ENCODE data around the gene LMF1.

Gene LMF1

DNA sequence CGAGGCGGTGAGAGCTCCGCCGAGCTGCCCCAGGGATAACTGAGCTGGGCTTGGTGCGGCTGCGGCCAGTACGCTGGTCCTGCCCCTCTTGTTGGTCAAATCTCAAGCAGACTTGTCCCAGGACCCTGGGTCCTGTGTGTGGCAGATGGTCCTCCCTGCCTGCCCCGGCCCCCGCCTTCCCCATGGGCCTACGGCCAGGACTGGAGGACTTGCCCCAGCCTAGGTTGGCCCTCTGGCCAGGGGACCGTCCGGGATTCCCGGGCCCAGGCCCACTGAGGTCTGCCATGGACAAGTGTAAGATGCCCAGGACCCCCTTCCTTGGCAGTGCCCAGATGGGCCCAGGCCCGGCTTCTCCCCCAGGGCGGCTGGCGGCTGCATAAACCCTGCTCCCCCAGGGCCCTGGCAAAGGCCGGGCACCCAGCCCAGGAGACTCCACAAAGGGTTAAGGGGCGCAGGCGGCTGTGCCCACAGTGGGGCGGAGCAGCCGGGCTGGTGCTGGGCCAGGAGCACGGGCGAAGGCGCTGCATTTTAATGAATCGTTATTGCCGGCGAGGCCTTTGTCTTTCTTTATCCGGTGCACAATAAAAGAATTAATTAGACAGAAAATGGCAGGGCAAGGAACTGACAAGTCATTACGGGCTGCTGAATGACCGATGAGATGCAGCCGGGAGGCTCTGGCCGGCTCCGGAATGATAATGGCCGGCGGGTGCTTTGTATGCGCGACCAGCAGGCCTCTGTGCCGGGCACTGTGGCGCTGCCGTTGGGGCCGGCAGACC lies 19.9 kb upstream of the LMF1 start:
- Histone ChIP-seq H3K27ac (ENCODE audit: low read depth, low read length) (no peak overlapping the region), H3K9me3 (ENCODE audit: insufficient read depth, low read depth, low read length) (peaks cover 14% of the 10 kb centered on the region), H3K36me3 (ENCODE audit: insufficient read depth, low read length) (0 out of 2 replicates have a peak, but pooled peaks cover 4% of the 10 kb centered on the region), H3K4me3 (ENCODE audit: low read length) (no peak overlapping the region), H3K9ac (ENCODE audit: low read depth, low read length) (no peak overlapping the region), H3K27me3 (ENCODE audit: insufficient read depth, low read length) (no peaks in the 10 kb centered on the region), H3K4me1 (ENCODE audit: insufficient read depth, low read length) (no peaks in the 10 kb centered on the region)
- 89% methylated on average over 41 of the region's 41 CpGs for WGBS

DNA sequence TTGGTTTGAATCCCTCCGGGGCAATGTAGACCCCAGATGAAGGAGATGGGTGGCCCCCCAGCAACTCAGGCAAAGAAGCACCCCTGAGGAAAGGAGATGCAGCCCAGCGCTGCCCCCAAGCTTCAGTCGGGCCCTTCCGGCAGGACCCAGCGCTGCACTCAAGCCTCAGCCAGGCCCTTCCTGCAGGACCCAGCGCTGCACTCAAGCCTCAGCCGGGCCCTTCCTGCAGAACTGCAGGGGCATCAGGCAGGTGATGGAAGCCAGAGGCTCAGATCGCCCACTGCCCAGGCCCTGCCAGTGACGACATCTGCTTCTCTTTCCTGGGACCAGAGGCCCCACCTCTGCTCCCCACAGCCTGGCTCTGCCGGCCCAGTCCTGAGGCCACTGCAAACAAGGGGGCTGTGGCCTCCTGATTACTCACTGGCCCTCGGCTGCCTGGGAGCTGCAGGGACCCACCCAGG lies 18.6 kb upstream of the LMF1 start:
- WGBS = 87% methylated on average over 11 of the region's 11 CpGs
- H3K4me1 ChIP-seq (ENCODE audit: insufficient read depth, low read length) = no peaks in the 10 kb centered on the region
- H3K9me3 ChIP-seq (ENCODE audit: insufficient read depth, low read depth, low read length) = peaks cover 1% of the 10 kb centered on the region
- no peak overlapping the region for H3K9ac ChIP-seq (ENCODE audit: low read depth, low read length)
- no peak overlapping the region for H3K27ac ChIP-seq (ENCODE audit: low read depth, low read length)
- 0 out of 2 replicates have a peak, but pooled peaks cover 4% of the 10 kb centered on the region for H3K36me3 ChIP-seq (ENCODE audit: insufficient read depth, low read length)
- H3K27me3 ChIP-seq (ENCODE audit: insufficient read depth, low read length) = no peaks in the 10 kb centered on the region
- H3K4me3 ChIP-seq (ENCODE audit: low read length) = no peak overlapping the region

DNA sequence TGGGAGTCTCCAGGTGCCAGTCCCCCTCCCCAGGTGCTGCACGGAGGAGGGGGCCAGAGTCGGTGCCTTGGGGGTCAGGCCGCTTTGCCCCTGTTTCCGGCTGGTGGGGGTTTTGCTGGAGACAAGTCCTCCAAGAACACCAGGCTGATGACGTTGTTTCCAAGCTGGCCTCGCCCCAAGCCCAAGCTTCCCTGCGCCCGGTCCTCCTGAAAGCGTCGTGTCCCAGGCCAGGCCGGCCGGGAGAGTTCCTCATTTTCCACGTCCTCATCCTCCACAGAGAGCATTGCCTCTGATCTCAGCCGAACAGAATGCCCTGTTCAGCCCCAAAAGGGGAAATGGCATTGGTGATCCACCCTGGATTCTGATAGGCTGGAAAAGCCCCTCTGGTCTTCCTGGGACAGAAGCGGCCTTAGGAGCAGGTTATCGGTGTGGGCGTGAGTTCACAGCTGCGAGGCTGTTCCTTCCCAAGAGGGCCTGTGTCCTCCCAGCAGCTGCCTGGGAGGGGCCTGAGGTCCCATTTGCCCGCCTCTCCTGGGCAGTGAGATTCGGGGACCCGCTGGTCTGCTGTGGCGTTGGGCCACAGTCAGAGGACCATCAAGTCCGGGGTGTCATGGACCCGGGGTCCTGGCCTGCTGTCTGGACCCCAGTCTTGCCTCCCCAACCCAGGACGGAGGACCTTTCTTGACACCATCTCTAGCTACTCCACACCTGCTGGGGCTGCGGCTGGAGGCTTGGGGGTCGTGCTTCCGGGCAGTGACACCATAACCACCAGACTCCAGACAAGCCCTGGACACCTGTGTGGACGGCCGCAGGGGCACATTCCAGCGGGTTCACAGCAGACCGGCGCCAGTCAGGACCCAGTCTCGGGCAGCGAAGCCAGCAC lies 17.9 kb upstream of the LMF1 start:
- Histone ChIP-seq H3K36me3 (ENCODE audit: insufficient read depth, low read length) (0 out of 2 replicates have a peak, but pooled peaks cover 4% of the 10 kb centered on the region), H3K9ac (ENCODE audit: low read depth, low read length) (no peak overlapping the region), H3K27ac (ENCODE audit: low read depth, low read length) (no peak overlapping the region), H3K27me3 (ENCODE audit: insufficient read depth, low read length) (peaks cover 6% of the 10 kb centered on the region), H3K4me3 (ENCODE audit: low read length) (no peak overlapping the region), H3K4me1 (ENCODE audit: insufficient read depth, low read length) (no peaks in the 10 kb centered on the region), H3K9me3 (ENCODE audit: insufficient read depth, low read depth, low read length) (no peaks in the 10 kb centered on the region)
- WGBS = 87% methylated on average over 35 of the region's 35 CpGs

DNA sequence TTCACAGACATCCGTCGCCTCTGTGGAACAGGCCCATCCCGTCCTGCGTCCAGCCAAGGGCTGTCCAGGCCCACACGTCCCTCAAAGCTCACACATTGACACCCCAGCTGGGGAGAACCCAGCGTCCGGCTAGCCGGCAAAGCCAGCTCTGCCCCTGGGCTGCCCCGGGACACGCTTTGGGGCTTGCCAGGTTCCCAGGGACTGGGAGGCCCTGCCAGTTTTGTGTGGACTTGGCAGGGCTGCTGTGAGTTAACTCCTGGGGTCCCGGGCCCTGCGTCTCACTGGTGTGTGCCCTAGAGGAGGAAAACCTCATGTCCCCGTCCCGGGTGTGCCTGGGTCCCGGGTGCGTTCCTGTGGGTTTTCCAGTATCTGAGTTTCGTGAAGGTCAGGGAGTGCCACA lies 17.1 kb upstream of the LMF1 start:
- 94% methylated on average over 17 of the region's 17 CpGs for WGBS
- no peak overlapping the region for H3K27ac ChIP-seq (ENCODE audit: low read depth, low read length)
- peaks cover 14% of the 10 kb centered on the region for H3K27me3 ChIP-seq (ENCODE audit: insufficient read depth, low read length)
- H3K4me1 ChIP-seq (ENCODE audit: insufficient read depth, low read length) = 0 out of 2 replicates have a peak, but pooled peaks cover 2% of the 10 kb centered on the region
- H3K36me3 ChIP-seq (ENCODE audit: insufficient read depth, low read length) = 0 out of 2 replicates have a peak, but pooled peaks cover 4% of the 10 kb centered on the region
- H3K4me3 ChIP-seq (ENCODE audit: low read length) = no peak overlapping the region
- no peaks in the 10 kb centered on the region for H3K9me3 ChIP-seq (ENCODE audit: insufficient read depth, low read depth, low read length)
- H3K9ac ChIP-seq (ENCODE audit: low read depth, low read length) = no peak overlapping the region

DNA sequence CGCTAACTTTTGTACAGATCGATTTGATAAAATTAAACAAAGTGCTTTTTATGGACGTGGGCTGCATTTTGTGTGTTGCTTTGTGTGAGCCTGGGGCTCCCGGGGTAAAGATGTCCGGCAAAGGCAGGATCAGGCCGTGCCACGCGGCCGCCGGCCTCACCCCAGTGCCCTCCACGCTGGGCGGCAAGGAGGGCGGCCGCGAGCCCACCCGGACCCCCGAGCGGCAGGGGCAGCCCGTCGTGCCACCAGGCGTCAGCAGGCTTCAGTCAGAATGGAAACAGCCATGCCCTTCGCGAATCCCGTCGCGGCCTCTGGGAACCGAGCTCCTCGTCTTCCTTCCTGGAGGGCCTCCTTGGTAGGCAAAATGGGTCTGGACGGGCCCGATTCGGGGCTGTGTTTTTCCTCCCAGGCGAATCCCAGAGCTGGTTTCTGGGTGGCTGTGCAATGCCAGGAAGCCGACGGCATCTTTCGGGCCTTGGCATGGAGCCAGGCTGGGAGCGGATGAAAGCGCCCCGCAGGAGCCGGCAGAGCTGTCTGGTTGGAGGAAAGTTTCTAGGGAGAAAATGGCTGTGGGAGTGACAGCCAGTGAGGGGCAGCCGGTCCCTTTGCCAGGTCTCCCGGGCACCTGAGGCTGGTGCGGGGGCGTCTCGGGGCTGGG lies 16.3 kb upstream of the LMF1 start:
- Histone ChIP-seq H3K9ac (ENCODE audit: low read depth, low read length) (no peak overlapping the region), H3K4me3 (ENCODE audit: low read length) (no peak overlapping the region), H3K36me3 (ENCODE audit: insufficient read depth, low read length) (0 out of 2 replicates have a peak, but pooled peaks cover 4% of the 10 kb centered on the region), H3K4me1 (ENCODE audit: insufficient read depth, low read length) (0 out of 2 replicates have a peak, but pooled peaks cover 3% of the 10 kb centered on the region), H3K9me3 (ENCODE audit: insufficient read depth, low read depth, low read length) (no peaks in the 10 kb centered on the region), H3K27ac (ENCODE audit: low read depth, low read length) (no peak overlapping the region), H3K27me3 (ENCODE audit: insufficient read depth, low read length) (peaks cover 22% of the 10 kb centered on the region)
- WGBS = 94% methylated on average over 44 of the region's 44 CpGs

DNA sequence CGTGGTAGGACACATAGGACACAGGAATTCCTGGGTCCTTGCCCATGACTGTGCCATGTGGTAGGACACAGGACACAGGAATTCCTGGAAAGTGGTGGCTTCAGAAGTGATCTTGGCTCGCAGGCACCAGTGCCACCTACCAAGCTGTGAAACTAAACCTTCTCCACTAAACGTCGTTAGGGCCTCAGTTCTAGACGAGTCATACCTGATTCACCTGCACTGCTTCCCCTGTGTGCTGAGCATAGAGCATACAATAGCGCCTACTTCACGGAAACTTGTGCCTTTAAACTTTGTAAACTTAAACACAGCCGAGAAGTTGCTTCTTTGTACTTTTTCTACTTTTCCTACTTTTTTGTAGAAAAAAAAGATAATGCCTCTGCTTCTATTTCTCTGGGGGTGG lies 15.6 kb upstream of the LMF1 start:
- no peak overlapping the region for H3K4me3 ChIP-seq (ENCODE audit: low read length)
- H3K36me3 ChIP-seq (ENCODE audit: insufficient read depth, low read length) = 0 out of 2 replicates have a peak, but pooled peaks cover 4% of the 10 kb centered on the region
- H3K4me1 ChIP-seq (ENCODE audit: insufficient read depth, low read length) = 0 out of 2 replicates have a peak, but pooled peaks cover 3% of the 10 kb centered on the region
- no peak overlapping the region for H3K9ac ChIP-seq (ENCODE audit: low read depth, low read length)
- H3K27me3 ChIP-seq (ENCODE audit: insufficient read depth, low read length) = peaks cover 27% of the 10 kb centered on the region
- no peaks in the 10 kb centered on the region for H3K9me3 ChIP-seq (ENCODE audit: insufficient read depth, low read depth, low read length)
- H3K27ac ChIP-seq (ENCODE audit: low read depth, low read length) = no peak overlapping the region
- 90% methylated on average over 8 of the region's 8 CpGs for WGBS

DNA sequence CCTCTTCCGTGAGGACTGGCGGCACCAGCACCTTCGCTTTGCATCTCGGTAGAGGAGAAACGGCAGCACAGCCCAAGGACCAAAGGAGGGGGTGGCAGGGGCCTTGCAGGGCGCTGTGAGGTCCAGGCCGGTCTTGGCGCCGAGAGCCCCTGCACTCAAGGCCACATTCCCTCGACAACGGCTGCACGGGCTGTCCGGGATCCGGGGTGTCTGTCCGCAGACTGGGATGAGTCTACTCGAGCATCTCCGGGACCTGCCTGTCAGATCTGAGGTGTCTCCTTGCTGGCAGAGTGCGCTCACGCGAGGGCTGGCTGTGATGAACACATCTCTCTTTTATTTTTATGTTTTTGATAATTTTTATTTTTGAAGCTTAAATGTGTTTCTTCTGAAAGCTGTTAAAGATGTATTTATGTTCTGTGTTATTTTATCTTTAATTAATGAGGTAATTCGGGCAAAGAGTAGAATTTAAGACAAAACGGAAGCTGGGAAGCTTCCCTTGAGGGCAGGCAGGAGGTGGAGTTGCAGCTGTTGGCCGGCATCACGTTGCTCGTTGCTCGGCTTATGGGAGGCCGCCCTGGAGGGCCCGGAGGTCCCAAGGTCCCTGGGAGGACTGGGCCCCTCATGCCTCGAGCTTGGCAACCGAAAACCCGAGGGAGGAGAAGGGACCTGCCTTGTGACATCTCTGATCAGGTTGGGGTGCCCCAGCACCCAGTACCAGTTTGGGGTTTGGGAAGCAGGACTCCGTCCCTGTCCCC lies 15.0 kb upstream of the LMF1 start:
- 92% methylated on average over 29 of the region's 32 CpGs for WGBS
- Histone ChIP-seq H3K27me3 (ENCODE audit: insufficient read depth, low read length) (peaks cover 29% of the 10 kb centered on the region), H3K36me3 (ENCODE audit: insufficient read depth, low read length) (0 out of 2 replicates have a peak, but pooled peaks cover 4% of the 10 kb centered on the region), H3K9me3 (ENCODE audit: insufficient read depth, low read depth, low read length) (no peaks in the 10 kb centered on the region), H3K4me3 (ENCODE audit: low read length) (no peak overlapping the region), H3K9ac (ENCODE audit: low read depth, low read length) (no peak overlapping the region), H3K27ac (ENCODE audit: low read depth, low read length) (no peak overlapping the region), H3K4me1 (ENCODE audit: insufficient read depth, low read length) (0 out of 2 replicates have a peak, but pooled peaks cover 3% of the 10 kb centered on the region)

DNA sequence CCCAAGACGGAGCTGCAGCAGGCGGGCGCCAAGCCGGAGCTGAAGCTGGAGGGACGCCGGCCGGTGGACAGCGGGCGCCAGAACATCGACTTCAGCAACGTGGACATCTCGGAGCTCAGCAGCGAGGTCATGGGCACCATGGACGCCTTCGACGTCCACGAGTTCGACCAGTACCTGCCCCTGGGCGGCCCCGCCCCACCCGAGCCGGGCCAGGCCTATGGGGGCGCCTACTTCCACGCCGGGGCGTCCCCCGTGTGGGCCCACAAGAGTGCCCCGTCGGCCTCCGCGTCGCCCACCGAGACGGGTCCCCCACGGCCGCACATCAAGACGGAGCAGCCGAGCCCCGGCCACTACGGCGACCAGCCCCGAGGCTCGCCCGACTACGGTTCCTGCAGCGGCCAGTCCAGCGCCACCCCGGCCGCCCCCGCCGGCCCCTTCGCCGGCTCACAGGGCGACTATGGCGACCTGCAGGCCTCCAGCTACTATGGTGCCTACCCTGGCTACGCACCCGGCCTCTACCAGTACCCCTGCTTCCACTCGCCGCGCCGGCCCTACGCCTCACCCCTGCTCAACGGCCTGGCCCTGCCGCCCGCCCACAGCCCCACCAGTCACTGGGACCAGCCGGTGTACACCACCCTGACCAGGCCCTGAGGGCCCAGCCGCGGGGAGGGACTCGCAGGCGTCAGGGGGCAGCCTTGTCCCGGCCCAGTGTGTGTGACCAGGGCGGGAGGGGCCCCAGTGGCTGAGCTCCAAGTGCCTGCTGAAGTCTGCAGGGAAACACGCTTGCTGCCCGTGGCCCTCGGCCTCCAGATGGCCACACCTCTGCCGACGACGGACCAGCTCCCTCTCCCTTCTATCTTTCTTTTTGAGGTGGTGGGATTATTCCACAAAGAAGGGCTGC lies 14.2 kb upstream of the LMF1 start:
- no peak overlapping the region for H3K27ac ChIP-seq (ENCODE audit: low read depth, low read length)
- WGBS = 96% methylated on average over 78 of the region's 78 CpGs
- no peaks in the 10 kb centered on the region for H3K9me3 ChIP-seq (ENCODE audit: insufficient read depth, low read depth, low read length)
- no peak overlapping the region for H3K4me3 ChIP-seq (ENCODE audit: low read length)
- 0 out of 2 replicates have a peak, but pooled peaks cover 4% of the 10 kb centered on the region for H3K36me3 ChIP-seq (ENCODE audit: insufficient read depth, low read length)
- peaks cover 37% of the 10 kb centered on the region for H3K27me3 ChIP-seq (ENCODE audit: insufficient read depth, low read length)
- H3K4me1 ChIP-seq (ENCODE audit: insufficient read depth, low read length) = 0 out of 2 replicates have a peak, but pooled peaks cover 3% of the 10 kb centered on the region
- H3K9ac ChIP-seq (ENCODE audit: low read depth, low read length) = no peak overlapping the region

DNA sequence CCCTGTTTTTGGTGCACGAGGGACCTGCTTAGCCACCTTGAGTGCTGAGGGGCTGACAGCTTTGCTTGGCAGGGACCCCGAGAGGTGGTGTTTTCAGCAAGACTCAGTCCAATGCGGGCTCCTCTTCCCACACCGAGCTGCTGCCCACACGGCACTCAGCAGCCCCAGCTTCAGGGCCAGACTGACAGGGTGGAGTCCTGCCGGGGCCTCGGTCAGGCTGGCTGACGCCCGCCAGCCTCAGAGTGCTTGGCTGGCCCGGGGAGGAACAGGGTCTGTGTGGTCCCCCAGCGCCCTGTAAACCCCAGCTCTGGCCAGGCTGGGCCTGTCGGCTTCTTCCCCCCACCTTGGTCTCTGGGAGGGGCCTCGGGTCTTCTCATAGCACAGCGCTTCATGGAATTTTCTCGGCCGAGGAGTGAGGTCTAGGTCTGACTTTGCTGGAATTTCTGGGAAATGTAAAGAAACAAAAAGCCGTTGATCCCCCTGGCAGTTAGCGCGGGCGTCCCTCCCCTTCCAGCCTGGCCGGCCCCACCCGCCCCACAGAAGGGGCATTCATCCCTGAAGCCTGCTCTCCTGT lies 13.4 kb upstream of the LMF1 start:
- 91% methylated on average over 22 of the region's 22 CpGs for WGBS
- 0 out of 2 replicates have a peak, but pooled peaks cover 3% of the 10 kb centered on the region for H3K4me1 ChIP-seq (ENCODE audit: insufficient read depth, low read length)

More for the DNA sequence above, 13.4 kb upstream of the LMF1 start:
- Histone ChIP-seq H3K27me3 (ENCODE audit: insufficient read depth, low read length) (peaks cover 45% of the 10 kb centered on the region), H3K4me3 (ENCODE audit: low read length) (no peak overlapping the region), H3K9ac (ENCODE audit: low read depth, low read length) (no peak overlapping the region), H3K27ac (ENCODE audit: low read depth, low read length) (no peak overlapping the region), H3K9me3 (ENCODE audit: insufficient read depth, low read depth, low read length) (no peaks in the 10 kb centered on the region), H3K36me3 (ENCODE audit: insufficient read depth, low read length) (0 out of 2 replicates have a peak, but pooled peaks cover 4% of the 10 kb centered on the region)

Data from HUES64 (cell line).